Pancreas (tissue), 10 donors: ENCODE measurements around the gene PRDM1. TPM values are rescaled to one million over a fixed set of nuclear protein-coding genes. Genes with fewer than 3 reads are reported as not detected.

Source experiments
- ATAC-seq, 4 donors: fragments of 200-7000 bp; cut with Tn5 transposase; one replicate each; pipeline versions ENCODE4 v1.8.0 to v1.9.1; 2020; ENCODE audit warnings: mild to moderate bottlenecking in 4 of 4, moderate library complexity in 4 of 4
- DNase-seq, 6 donors: peaks; one replicate each; pipeline ENCODE4 v3.0.0-alpha.2; 2020
- FAIRE-seq: peaks from 2 replicates; lab custom pipeline; 2012; peaks lifted over from hg19 to GRCh38; lab: Jason Lieb, UNC
- H3K27ac ChIP-seq, 4 donors: fragments of 200-600 bp; sonication (generic); 1 replicate in 3 of 4; 2 replicates in 1 of 4; pipeline versions ENCODE4 v1.5.0 to v1.8.0; 2020
- H3K27me3 ChIP-seq, 4 donors: fragments of 200-600 bp; one replicate each; pipeline ENCODE4 v1.8.0; 2021
- H3K36me3 ChIP-seq, 3 donors: fragments of 200-600 bp; sonication (generic) in 1 of 3; one replicate each; pipeline versions ENCODE4 v1.5.0 to v1.8.0; 2020 to 2021
- H3K4me1 ChIP-seq, 3 donors: fragments of 200-600 bp; one replicate each; pipeline ENCODE4 v1.8.0; 2021
- H3K4me3 ChIP-seq, 4 donors: fragments of 200-600 bp; sonication (generic) in 2 of 4; one replicate each; pipeline versions ENCODE4 v1.5.0 to v1.8.0; 2020 to 2021
- H3K9me3 ChIP-seq, 4 donors: fragments of 200-600 bp; one replicate each; pipeline ENCODE4 v1.8.0; 2021
- WGBS, 2 donors: extraction: QIAGEN DNeasy Blood & Tissue Kit; methylation state at CpG; one replicate each; pipeline ENCODE4 v1.1.7; 2013; 5-methylcytosine and 5-hydroxymethylcytosine counted together
- intact Hi-C, 3 donors: fragments of 100-400 bp; cut with DNase I; formaldehyde crosslinking; loops; one replicate each; pipeline versions ENCODE4 v1.11.1 to v1.14.2; 2022
- polyA plus RNA-seq, 2 donors: library from polyadenylated mRNA; stranded (reverse); fragments of 200-250 nt; gene quantifications; one replicate each; pipeline ENCODE4 v1.2.3, GENCODE V29; 2013
- total RNA-seq, 6 donors: library from RNA; stranded (reverse); fragmentation: NEBNext Ultra II Directional in 4 of 6; extraction: Animal tissue kit (Norgen Biotek cat#: 25700) in 4 of 6; gene quantifications; one replicate each; pipeline versions ENCODE4 v1.2.1 to v1.2.4, GENCODE V29; 2021 to 2023
- TF ChIP-seq, protein P1 (sequence below), 4 donors: fragments of 200-600 bp; sonication (generic) in 3 of 4; IDR thresholded peaks; one replicate each; pipeline versions ENCODE4 v1.5.0 to v1.8.0; 2021; ENCODE audit warnings: antibody characterized with exemption in 4 of 4
- donor health status: healthy with polysubstance abuse.
- donor health status: DM: no; HTN: no; CAD: no; lungs with moderate emphysema.
- donor health status: DM: no; HTN: no; CAD: no.
- donor health status: control.
- donor health status: control.
- donor health status: Bipolar disorder and iron deficiency.
- donor health status: DM: yes; HTN: yes; CAD: no.
- donor health status: DM: no; HTN: no; CAD: no.
- donor health status: DM: no; HTN: no; CAD: no.
- donor health status: DM: yes; HTN: yes; CAD: no.

Gene PRDM1
- total and polyA plus RNA-seq, 8 donors = 0.30 to 5.5 (median 0.96) TPM

DNA sequence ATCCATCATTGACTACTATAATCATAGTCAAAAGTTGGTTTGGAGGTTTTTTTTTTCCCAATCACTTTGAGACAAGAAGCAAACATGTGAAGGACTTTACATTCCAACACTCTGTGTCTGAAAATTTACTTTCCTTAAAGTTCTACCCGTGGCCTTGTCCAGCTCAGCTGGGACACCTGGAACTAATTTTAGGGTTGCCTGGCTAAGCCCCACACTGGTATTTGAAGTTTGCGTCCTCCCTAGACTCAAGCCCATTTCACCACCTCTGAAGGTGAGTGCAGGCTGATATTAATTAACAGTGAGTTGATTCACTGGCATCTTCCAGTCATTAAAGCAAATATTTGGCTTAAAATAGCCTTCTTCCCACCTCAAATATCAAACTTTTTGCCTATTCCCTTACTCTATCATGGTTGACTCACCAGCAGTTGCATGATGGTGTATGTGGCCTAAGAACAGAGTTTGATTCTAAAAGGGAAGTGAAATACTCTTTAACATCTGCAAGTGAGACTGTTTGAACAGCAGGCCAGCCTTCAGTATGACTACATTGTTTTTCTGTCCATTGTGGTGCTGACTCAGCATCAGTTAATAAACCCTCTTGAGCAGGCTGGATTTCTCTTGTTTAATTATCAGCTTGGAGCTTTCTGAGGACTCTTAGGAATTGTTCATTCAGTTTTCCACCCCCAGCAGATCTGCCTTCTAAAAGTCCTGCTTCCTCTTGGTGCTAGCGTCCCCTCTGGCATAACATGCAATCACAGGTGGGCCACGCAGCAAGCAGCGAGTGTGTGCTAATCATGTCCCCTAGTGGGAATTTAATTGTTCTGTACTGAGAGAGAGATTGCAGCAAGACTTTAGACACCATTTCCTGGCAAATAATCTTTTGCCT lies 1.8 kb upstream of the PRDM1 start:
- Histone ChIP-seq H3K4me1 (peaks cover 0 to 10% (median 0%) of the 10 kb centered on the region in 3 donors), H3K27me3 (peaks cover 0 to 6% (median 0%) of the 10 kb centered on the region in 4 donors), H3K9me3 (no peaks in the 10 kb centered on the region), H3K27ac (peak overlapping the region in 2 of 4 donors; percentile 23 to 78), H3K4me3 (no peak overlapping the region), H3K36me3 (no peaks in the 10 kb centered on the region)
- TF ChIP-seq, protein P1, sequence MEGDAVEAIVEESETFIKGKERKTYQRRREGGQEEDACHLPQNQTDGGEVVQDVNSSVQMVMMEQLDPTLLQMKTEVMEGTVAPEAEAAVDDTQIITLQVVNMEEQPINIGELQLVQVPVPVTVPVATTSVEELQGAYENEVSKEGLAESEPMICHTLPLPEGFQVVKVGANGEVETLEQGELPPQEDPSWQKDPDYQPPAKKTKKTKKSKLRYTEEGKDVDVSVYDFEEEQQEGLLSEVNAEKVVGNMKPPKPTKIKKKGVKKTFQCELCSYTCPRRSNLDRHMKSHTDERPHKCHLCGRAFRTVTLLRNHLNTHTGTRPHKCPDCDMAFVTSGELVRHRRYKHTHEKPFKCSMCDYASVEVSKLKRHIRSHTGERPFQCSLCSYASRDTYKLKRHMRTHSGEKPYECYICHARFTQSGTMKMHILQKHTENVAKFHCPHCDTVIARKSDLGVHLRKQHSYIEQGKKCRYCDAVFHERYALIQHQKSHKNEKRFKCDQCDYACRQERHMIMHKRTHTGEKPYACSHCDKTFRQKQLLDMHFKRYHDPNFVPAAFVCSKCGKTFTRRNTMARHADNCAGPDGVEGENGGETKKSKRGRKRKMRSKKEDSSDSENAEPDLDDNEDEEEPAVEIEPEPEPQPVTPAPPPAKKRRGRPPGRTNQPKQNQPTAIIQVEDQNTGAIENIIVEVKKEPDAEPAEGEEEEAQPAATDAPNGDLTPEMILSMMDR (IDR thresholded peaks at IDR 0.05) = no peak
- DNase-seq (no peak), FAIRE-seq (no peak), ATAC-seq (peak in 3 of 4 donors; percentile 10 to 44 (median 17))
- intact Hi-C loops = no loop called here
- 67 to 71% methylated on average over 5 of the region's 5 CpGs for WGBS, 2 donors

DNA sequence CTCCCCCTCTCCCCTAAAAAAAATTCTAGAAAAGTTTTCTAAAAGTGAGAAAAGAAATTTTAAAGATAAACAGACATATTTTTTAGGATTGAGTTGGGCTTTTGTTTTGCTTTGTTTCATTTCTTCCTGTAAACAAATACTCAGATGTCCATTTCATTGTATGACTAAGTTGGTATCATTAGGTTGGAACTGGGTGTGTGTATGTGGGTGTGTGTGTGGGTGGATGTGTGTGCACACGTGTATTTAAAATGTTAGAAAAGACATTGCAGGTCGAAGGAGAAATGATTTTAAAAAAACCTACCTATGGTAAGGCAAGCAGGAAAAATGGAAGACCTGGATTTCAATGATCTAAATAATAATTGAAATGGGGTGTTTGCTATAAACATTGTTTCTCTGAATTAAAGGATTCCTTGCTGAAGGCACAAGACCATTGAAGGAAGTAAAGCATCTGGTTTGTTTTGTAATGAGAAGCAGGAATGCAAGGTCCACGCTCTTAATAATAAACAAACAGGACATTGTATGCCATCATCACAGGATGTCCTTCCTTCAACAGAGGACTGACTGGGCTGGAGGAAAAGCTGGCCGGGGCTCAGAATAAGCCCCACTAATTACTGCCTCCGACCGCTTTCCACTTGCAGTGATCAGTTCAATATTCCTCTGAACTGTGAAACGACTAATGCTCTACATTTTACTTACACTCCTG lies 996 bp upstream of the PRDM1 start:
- H3K27ac ChIP-seq = peak overlapping the region in 2 of 4 donors; percentile 71 to 78
- intact Hi-C loops = no loop called here
- peaks cover 0 to 10% (median 0%) of the 10 kb centered on the region in 3 donors for H3K4me1 ChIP-seq
- FAIRE-seq (no peak), DNase-seq (no peak), ATAC-seq (peak in 2 of 4 donors; percentile 4 to 11)
- 28 to 32% methylated on average over 7 of the region's 7 CpGs for WGBS, 2 donors
- H3K4me3 ChIP-seq = peak overlapping the region in 2 of 4 donors; percentile 28 to 54
- TF ChIP-seq, protein P1 (IDR thresholded peaks at IDR 0.05) = no peak
- H3K36me3 ChIP-seq = no peaks in the 10 kb centered on the region
- H3K27me3 ChIP-seq = peaks cover 0 to 6% (median 0%) of the 10 kb centered on the region in 4 donors
- H3K9me3 ChIP-seq = no peaks in the 10 kb centered on the region

DNA sequence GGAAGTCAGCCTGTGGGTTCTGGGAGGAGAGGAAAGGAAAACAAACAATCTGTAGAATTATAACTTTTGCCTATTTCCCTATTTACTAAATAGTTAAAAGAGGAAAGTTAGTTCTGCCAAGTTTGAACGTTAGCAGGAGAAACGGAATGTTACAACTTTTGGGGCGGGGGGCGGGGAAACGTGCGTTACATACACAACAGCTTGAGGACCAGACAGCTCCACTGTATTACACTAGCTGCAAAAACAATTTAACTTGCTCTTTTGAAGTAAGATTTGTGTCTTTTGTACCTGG lies 498 bp upstream of the PRDM1 start:
- peak overlapping the region in 2 of 4 donors; percentile 71 to 78 for H3K27ac ChIP-seq
- intact Hi-C loops = no loop called here
- DNase-seq (no peak), ATAC-seq (peak in 2 of 4 donors; percentile 3 to 8), FAIRE-seq (no peak)
- no peaks in the 10 kb centered on the region for H3K9me3 ChIP-seq
- no peaks in the 10 kb centered on the region for H3K36me3 ChIP-seq
- H3K27me3 ChIP-seq = peaks cover 0 to 6% (median 0%) of the 10 kb centered on the region in 4 donors
- peaks cover 0 to 10% (median 0%) of the 10 kb centered on the region in 3 donors for H3K4me1 ChIP-seq
- TF ChIP-seq, protein P1 (IDR thresholded peaks at IDR 0.05) = no peak
- peak overlapping the region in 3 of 4 donors; percentile 7 to 54 (median 28) for H3K4me3 ChIP-seq
- 4 to 5% methylated on average over 6 of the region's 6 CpGs for WGBS, 2 donors

DNA sequence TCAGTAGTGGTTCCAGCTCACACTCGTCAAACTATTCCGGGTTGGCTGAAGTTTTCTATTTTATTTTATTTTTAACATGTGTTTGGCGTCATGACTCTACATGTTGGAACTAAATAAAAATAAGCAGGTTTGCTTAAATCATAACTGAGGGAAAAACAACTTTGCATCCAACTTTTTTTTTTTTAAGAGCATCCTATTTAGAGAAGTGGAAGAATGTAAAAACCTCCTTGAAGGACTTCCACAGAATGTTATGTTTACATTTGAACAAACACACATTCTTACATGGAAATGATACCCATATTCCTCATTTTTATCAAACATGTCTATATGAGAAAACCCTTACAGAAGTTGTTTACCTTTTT lies 659 bp downstream of the PRDM1 start:
- Histone ChIP-seq H3K36me3 (no peaks in the 10 kb centered on the region), H3K9me3 (no peaks in the 10 kb centered on the region), H3K27me3 (peaks cover 0 to 6% (median 0%) of the 10 kb centered on the region in 4 donors), H3K27ac (peak overlapping the region in 2 of 4 donors; percentile 71 to 78), H3K4me1 (peaks cover 0 to 10% (median 0%) of the 10 kb centered on the region in 3 donors), H3K4me3 (peak overlapping the region in 3 of 4 donors; percentile 28 to 54 (median 32))
- TF ChIP-seq, protein P1 (IDR thresholded peaks at IDR 0.05) = no peak
- ATAC-seq (no peak), DNase-seq (no peak), FAIRE-seq (no peak)
- intact Hi-C loops = no loop called here
- WGBS, 2 donors = 4 to 10% methylated on average over 3 of the region's 3 CpGs
